Measurements from ENCODE around the gene NVL.

Gene NVL

GRCh38 chr1:224226849-224227502 lies 103.0 kb downstream of the NVL start:
- Mint-ChIP-seq H3K4me1 (peaks cover 15% of the 10 kb centered on the region), H3K27me3 (ENCODE audit: low read depth) (peaks cover 4% of the 10 kb centered on the region)
- no peak for TF ChIP-seq CTCF (IDR thresholded peaks at IDR 0.05; ENCODE audit: unreplicated experiment in 3 of 3)

GRCh38 chr1:224223819-224224714 lies 105.9 kb downstream of the NVL start:
- Mint-ChIP-seq H3K9me3 (no peaks in the 10 kb centered on the region), H3K27ac (peak overlapping the region; percentile 31 to 70 (median 58)), H3K4me3 (no peak overlapping the region), H3K4me1 (peaks cover 15% of the 10 kb centered on the region), H3K27me3 (ENCODE audit: low read depth) (peaks cover 4% of the 10 kb centered on the region), H3K36me3 (ENCODE audit: low read depth) (peaks cover 15% of the 10 kb centered on the region)
- TF ChIP-seq CTCF (IDR thresholded peaks at IDR 0.05; ENCODE audit: unreplicated experiment in 3 of 3): no peak

More at GRCh38 chr1:224226849-224227502, 103.0 kb downstream of the NVL start:
- no peak overlapping the region for H3K27ac Mint-ChIP-seq
- no peaks in the 10 kb centered on the region for H3K9me3 Mint-ChIP-seq
- H3K36me3 Mint-ChIP-seq (ENCODE audit: low read depth): peaks cover 38% of the 10 kb centered on the region
- H3K4me3 Mint-ChIP-seq: no peak overlapping the region

- Mint-ChIP-seq H3K27ac (peak overlapping the region; percentile 52 to 90 (median 55)), H3K36me3 (ENCODE audit: low read depth) (no peaks in the 10 kb centered on the region), H3K9me3 (no peaks in the 10 kb centered on the region), H3K4me3 (no peak overlapping the region), H3K4me1 (peaks cover 31% of the 10 kb centered on the region), H3K27me3 (ENCODE audit: low read depth) (peaks cover under 1% of the 10 kb centered on the region)
- TF ChIP-seq CTCF (IDR thresholded peaks at IDR 0.05; ENCODE audit: unreplicated experiment in 3 of 3): no peak
These were observed 110.3 kb downstream of the NVL start for GRCh38 chr1:224219612-224220059.

GRCh38 chr1:224219011-224219611 lies 110.9 kb downstream of the NVL start:
- Mint-ChIP-seq H3K4me3 (no peak overlapping the region), H3K27me3 (ENCODE audit: low read depth) (no peaks in the 10 kb centered on the region), H3K9me3 (no peaks in the 10 kb centered on the region), H3K4me1 (peaks cover 27% of the 10 kb centered on the region), H3K27ac (peak overlapping the region; percentile 52 to 90 (median 58)), H3K36me3 (ENCODE audit: low read depth) (no peaks in the 10 kb centered on the region)
- no peak for TF ChIP-seq CTCF (IDR thresholded peaks at IDR 0.05; ENCODE audit: unreplicated experiment in 3 of 3)

GRCh38 chr1:224217655-224218623 lies 112.0 kb downstream of the NVL start:
- H3K27ac Mint-ChIP-seq: peak overlapping the region; percentile 52 to 92 (median 90)
- no peaks in the 10 kb centered on the region for H3K9me3 Mint-ChIP-seq

More at GRCh38 chr1:224217655-224218623, 112.0 kb downstream of the NVL start:
- no peak overlapping the region for H3K4me3 Mint-ChIP-seq
- no peaks in the 10 kb centered on the region for H3K36me3 Mint-ChIP-seq (ENCODE audit: low read depth)
- H3K4me1 Mint-ChIP-seq: peaks cover 20% of the 10 kb centered on the region
- TF ChIP-seq CTCF (IDR thresholded peaks at IDR 0.05; ENCODE audit: unreplicated experiment in 3 of 3): no peak
- H3K27me3 Mint-ChIP-seq (ENCODE audit: low read depth): no peaks in the 10 kb centered on the region

All from nephron (organoid).